GM12878 (cell line): ENCODE measurements around the gene KLKB1. TPM values are rescaled to one million over a fixed set of nuclear protein-coding genes. Genes with fewer than 3 reads are reported as not detected.

Experiments
- ASH2L ChIP-seq: fragments of 300-600, 200-600 bp; sonication (generic); IDR thresholded peaks from 2 replicates; pipeline ENCODE4 v1.6.1; 2017; ENCODE audit warnings: low read depth, mild to moderate bottlenecking, borderline replicate concordance
- CEBPZ ChIP-seq: fragments of 150-350 bp; IDR thresholded peaks from 2 replicates; pipeline ENCODE4 v1.6.1; 2016; ENCODE audit warnings: low read depth, low read length
- HSF1 ChIP-seq: fragments of 150-350 bp; IDR thresholded peaks from 2 replicates; pipeline ENCODE4 v1.6.1; 2014; ENCODE audit warnings: mild to moderate bottlenecking, low read depth, low read length
- NKRF ChIP-seq: fragments of 450-650 bp; conservative IDR thresholded peaks from 2 replicates; pipeline ENCODE4 v1.6.1; 2017; ENCODE audit warnings: mild to moderate bottlenecking, moderate library complexity
- NR2F1 ChIP-seq: fragments of 450-650 bp; conservative IDR thresholded peaks from 2 replicates; pipeline ENCODE4 v1.6.1; 2017; ENCODE audit warnings: mild to moderate bottlenecking
- POLR2AphosphoS5 ChIP-seq: IDR thresholded peaks from 2 replicates; pipeline ENCODE4 v1.6.1; 2011; ENCODE audit warnings: mild to moderate bottlenecking, low read length, inconsistent platforms
- RUNX3 ChIP-seq: IDR thresholded peaks from 2 replicates; pipeline ENCODE4 v1.6.1; 2012; ENCODE audit warnings: low read length, inconsistent platforms
- SPI1 ChIP-seq: IDR thresholded peaks from 2 replicates; pipeline ENCODE4 v1.6.1; 2011; ENCODE audit warnings: low read depth, mild to moderate bottlenecking, low read length, moderate library complexity, borderline replicate concordance; ENCODE audit not compliant: insufficient read depth
- TAF1 ChIP-seq: IDR thresholded peaks from 2 replicates; pipeline ENCODE4 v1.6.1; 2011; ENCODE audit warnings: mild to moderate bottlenecking, low read depth, low read length, borderline replicate concordance
- polyA plus RNA-seq, 11 experiments: library from polyadenylated mRNA; depleted of rRNA in 4 of 11; unstranded in 6 of 11; stranded (reverse) in 5 of 11; fragments of >200 nt; fragmentation: Nextera tagmentation in 4 of 11; fragmentation: Illumina TruSeq in 1 of 11; extraction: Ambion mirVana in 4 of 11; extraction: Trizol in 1 of 11; gene quantifications; 1 replicate in 1 of 11; 2 replicates in 10 of 11; pipeline versions ENCODE4 v1.2.1 to v1.2.3, GENCODE V29; 2011 to 2016; ENCODE audit warnings: inconsistent platforms in 2 of 11, missing spikeins in 2 of 11, low read depth in 1 of 11
- total RNA-seq, 4 experiments: library from RNA; depleted of rRNA in 3 of 4; stranded (reverse); fragments of >200 nt in 3 of 4; fragmentation: Illumina TruSeq in 1 of 4; extraction: Trizol in 1 of 4; gene quantifications; 2 replicates each; pipeline versions ENCODE4 v1.2.1 to v1.2.3, GENCODE V29; 2013 to 2021
- TF ChIP-seq, protein P1 (sequence below): fragments of 450-650 bp; IDR thresholded peaks from 2 replicates; pipeline ENCODE4 v1.6.1; 2017; ENCODE audit warnings: mild to moderate bottlenecking, moderate library complexity
- TF ChIP-seq, protein P2 (sequence below): IDR thresholded peaks from 2 replicates; pipeline ENCODE4 v1.6.1; 2011; ENCODE audit warnings: borderline replicate concordance, low read depth, mild to moderate bottlenecking, moderate library complexity, low read length; ENCODE audit not compliant: insufficient read depth, poor library complexity, severe bottlenecking

Gene KLKB1
- total and polyA plus RNA-seq, 10 of the 15 experiments (the other 5 are each of a cell fraction or from before 2014, with no cell fraction given), result 0.04 TPM; not detected in 9

GRCh38 chr4:186191200-186192065, 35.9 kb upstream of the KLKB1 start, which contains the start of gene CYP4V2 (continued):
- TF ChIP-seq, protein P1, sequence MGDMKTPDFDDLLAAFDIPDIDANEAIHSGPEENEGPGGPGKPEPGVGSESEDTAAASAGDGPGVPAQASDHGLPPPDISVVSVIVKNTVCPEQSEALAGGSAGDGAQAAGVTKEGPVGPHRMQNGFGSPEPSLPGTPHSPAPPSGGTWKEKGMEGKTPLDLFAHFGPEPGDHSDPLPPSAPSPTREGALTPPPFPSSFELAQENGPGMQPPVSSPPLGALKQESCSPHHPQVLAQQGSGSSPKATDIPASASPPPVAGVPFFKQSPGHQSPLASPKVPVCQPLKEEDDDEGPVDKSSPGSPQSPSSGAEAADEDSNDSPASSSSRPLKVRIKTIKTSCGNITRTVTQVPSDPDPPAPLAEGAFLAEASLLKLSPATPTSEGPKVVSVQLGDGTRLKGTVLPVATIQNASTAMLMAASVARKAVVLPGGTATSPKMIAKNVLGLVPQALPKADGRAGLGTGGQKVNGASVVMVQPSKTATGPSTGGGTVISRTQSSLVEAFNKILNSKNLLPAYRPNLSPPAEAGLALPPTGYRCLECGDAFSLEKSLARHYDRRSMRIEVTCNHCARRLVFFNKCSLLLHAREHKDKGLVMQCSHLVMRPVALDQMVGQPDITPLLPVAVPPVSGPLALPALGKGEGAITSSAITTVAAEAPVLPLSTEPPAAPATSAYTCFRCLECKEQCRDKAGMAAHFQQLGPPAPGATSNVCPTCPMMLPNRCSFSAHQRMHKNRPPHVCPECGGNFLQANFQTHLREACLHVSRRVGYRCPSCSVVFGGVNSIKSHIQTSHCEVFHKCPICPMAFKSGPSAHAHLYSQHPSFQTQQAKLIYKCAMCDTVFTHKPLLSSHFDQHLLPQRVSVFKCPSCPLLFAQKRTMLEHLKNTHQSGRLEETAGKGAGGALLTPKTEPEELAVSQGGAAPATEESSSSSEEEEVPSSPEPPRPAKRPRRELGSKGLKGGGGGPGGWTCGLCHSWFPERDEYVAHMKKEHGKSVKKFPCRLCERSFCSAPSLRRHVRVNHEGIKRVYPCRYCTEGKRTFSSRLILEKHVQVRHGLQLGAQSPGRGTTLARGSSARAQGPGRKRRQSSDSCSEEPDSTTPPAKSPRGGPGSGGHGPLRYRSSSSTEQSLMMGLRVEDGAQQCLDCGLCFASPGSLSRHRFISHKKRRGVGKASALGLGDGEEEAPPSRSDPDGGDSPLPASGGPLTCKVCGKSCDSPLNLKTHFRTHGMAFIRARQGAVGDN, result peak; percentile 39; the same call in 1 of the 2 replicates
- TF ChIP-seq, protein P2, sequence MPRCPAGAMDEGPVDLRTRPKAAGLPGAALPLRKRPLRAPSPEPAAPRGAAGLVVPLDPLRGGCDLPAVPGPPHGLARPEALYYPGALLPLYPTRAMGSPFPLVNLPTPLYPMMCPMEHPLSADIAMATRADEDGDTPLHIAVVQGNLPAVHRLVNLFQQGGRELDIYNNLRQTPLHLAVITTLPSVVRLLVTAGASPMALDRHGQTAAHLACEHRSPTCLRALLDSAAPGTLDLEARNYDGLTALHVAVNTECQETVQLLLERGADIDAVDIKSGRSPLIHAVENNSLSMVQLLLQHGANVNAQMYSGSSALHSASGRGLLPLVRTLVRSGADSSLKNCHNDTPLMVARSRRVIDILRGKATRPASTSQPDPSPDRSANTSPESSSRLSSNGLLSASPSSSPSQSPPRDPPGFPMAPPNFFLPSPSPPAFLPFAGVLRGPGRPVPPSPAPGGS, result no peak
- peak; percentile 100 for TF ChIP-seq NR2F1
- peak; percentile 40; the same call in 1 of the 2 replicates for TF ChIP-seq NKRF
- no peak; the same call in 1 of the 2 replicates for TF ChIP-seq POLR2AphosphoS5
- peak; percentile 87; the same call in 1 of the 2 replicates for TF ChIP-seq ASH2L
- no peak for TF ChIP-seq CEBPZ
- TF ChIP-seq HSF1, result no peak
- peak; percentile 76; the same call in 1 of the 2 replicates for TF ChIP-seq TAF1
- no peak for TF ChIP-seq SPI1
- TF ChIP-seq RUNX3, result peak; percentile 56
